ENCODE measurements around the gene CPHXL2.

The CPHXL2 gene

GRCh38 chr16:75679366-75679765 is 2.6 kb upstream of the CPHXL2 start:
- H3K27ac ChIP-seq, result no peak overlapping the region
- H3K9me3 ChIP-seq (ENCODE audit: severe bottlenecking), result peaks cover 3% of the 10 kb centered on the region
- no peak for DNase-seq
- TF ChIP-seq, protein P1, sequence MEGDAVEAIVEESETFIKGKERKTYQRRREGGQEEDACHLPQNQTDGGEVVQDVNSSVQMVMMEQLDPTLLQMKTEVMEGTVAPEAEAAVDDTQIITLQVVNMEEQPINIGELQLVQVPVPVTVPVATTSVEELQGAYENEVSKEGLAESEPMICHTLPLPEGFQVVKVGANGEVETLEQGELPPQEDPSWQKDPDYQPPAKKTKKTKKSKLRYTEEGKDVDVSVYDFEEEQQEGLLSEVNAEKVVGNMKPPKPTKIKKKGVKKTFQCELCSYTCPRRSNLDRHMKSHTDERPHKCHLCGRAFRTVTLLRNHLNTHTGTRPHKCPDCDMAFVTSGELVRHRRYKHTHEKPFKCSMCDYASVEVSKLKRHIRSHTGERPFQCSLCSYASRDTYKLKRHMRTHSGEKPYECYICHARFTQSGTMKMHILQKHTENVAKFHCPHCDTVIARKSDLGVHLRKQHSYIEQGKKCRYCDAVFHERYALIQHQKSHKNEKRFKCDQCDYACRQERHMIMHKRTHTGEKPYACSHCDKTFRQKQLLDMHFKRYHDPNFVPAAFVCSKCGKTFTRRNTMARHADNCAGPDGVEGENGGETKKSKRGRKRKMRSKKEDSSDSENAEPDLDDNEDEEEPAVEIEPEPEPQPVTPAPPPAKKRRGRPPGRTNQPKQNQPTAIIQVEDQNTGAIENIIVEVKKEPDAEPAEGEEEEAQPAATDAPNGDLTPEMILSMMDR (IDR thresholded peaks at IDR 0.05; ENCODE audit: low read depth, low read length), result no peak
- no peaks in the 10 kb centered on the region for H3K36me3 ChIP-seq
- H3K4me3 ChIP-seq (ENCODE audit: low read depth, low read length), result no peak overlapping the region
- no peaks in the 10 kb centered on the region for H3K27me3 ChIP-seq (ENCODE audit: insufficient read depth, low read depth, severe bottlenecking)

GRCh38 chr16:75667503-75667902 is 9.3 kb downstream of the CPHXL2 start:
- no peak for DNase-seq
- TF ChIP-seq, protein P1 (IDR thresholded peaks at IDR 0.05; ENCODE audit: low read depth, low read length), result no peak
- Histone ChIP-seq H3K9me3 (ENCODE audit: severe bottlenecking) (no peaks in the 10 kb centered on the region), H3K4me3 (ENCODE audit: low read depth, low read length) (no peak overlapping the region), H3K27me3 (ENCODE audit: insufficient read depth, low read depth, severe bottlenecking) (no peaks in the 10 kb centered on the region), H3K36me3 (no peaks in the 10 kb centered on the region), H3K27ac (no peak overlapping the region)

GRCh38 chr16:75660726-75661302 is 16.0 kb downstream of the CPHXL2 start:
- DNase-seq, result no peak
- no peak overlapping the region for H3K4me3 ChIP-seq (ENCODE audit: low read depth, low read length)
- no peaks in the 10 kb centered on the region for H3K9me3 ChIP-seq (ENCODE audit: severe bottlenecking)
- TF ChIP-seq, protein P1 (IDR thresholded peaks at IDR 0.05; ENCODE audit: low read depth, low read length), result no peak
- H3K36me3 ChIP-seq, result peaks cover 28% of the 10 kb centered on the region
- no peaks in the 10 kb centered on the region for H3K27me3 ChIP-seq (ENCODE audit: insufficient read depth, low read depth, severe bottlenecking)
- no peak overlapping the region for H3K27ac ChIP-seq

DNA sequence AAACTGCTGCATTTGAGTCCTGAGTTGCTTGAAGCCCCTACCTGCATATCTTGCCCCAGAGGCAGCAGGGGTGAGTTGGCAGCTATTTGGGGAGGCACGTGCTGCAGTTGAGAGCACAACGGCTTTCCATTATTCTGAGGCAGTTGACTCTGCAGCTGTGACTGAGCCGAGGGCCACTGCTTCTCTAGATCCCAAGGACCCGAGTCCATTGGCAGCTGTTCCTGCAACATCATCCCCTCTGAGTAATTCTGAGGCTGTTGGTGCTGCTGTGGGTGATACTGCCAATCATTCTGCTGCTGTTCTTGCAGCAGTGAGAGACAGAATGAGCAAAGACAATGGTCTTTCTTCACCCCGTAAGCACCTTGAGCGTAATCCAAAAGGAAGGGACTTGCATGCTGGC is 16.5 kb downstream of the CPHXL2 start:
- no peaks in the 10 kb centered on the region for H3K9me3 ChIP-seq (ENCODE audit: severe bottlenecking)
- H3K27me3 ChIP-seq (ENCODE audit: insufficient read depth, low read depth, severe bottlenecking), result no peaks in the 10 kb centered on the region
- H3K27ac ChIP-seq, result no peak overlapping the region
- DNase-seq, result no peak
- H3K36me3 ChIP-seq, result peaks cover 33% of the 10 kb centered on the region
- TF ChIP-seq, protein P1 (IDR thresholded peaks at IDR 0.05; ENCODE audit: low read depth, low read length), result no peak
- H3K4me3 ChIP-seq (ENCODE audit: low read depth, low read length), result no peak overlapping the region

- TF ChIP-seq, protein P1 (IDR thresholded peaks at IDR 0.05; ENCODE audit: low read depth, low read length), result no peak
- peaks cover 47% of the 10 kb centered on the region for H3K36me3 ChIP-seq
- no peaks in the 10 kb centered on the region for H3K27me3 ChIP-seq (ENCODE audit: insufficient read depth, low read depth, severe bottlenecking)
- no peak for DNase-seq
- H3K4me3 ChIP-seq (ENCODE audit: low read depth, low read length), result no peak overlapping the region
- H3K27ac ChIP-seq, result no peak overlapping the region
- no peaks in the 10 kb centered on the region for H3K9me3 ChIP-seq (ENCODE audit: severe bottlenecking)
Observed at GRCh38 chr16:75658175-75658574, 18.6 kb downstream of the CPHXL2 start.

GRCh38 chr16:75653922-75654321 is 22.9 kb downstream of the CPHXL2 start:
- DNase-seq, result no peak
- TF ChIP-seq, protein P1 (IDR thresholded peaks at IDR 0.05; ENCODE audit: low read depth, low read length), result no peak
- no peaks in the 10 kb centered on the region for H3K9me3 ChIP-seq (ENCODE audit: severe bottlenecking)
- no peaks in the 10 kb centered on the region for H3K27me3 ChIP-seq (ENCODE audit: insufficient read depth, low read depth, severe bottlenecking)
- peaks cover 69% of the 10 kb centered on the region for H3K36me3 ChIP-seq
- no peak overlapping the region for H3K27ac ChIP-seq
- H3K4me3 ChIP-seq (ENCODE audit: low read depth, low read length), result no peak overlapping the region
